Vagina (tissue), 2 donors: ENCODE measurements around the gene PPP3CA. TPM values are rescaled to one million over a fixed set of nuclear protein-coding genes. Genes with fewer than 3 reads are reported as not detected.
A peak's percentile ranks its signal among the peaks of the same experiment; 100 is the strongest.

Experiments
- DNase-seq, 2 donors: peaks; one replicate each; pipeline ENCODE4 v3.0.0-alpha.2; 2017; ENCODE audit errors: extremely low spot score in 2 of 2
- H3K27ac ChIP-seq: fragments of 200-600 bp; sonication (generic); one replicate; pipeline ENCODE4 v1.5.1; 2019
- H3K27me3 ChIP-seq: fragments of 200-600 bp; sonication (generic); one replicate; pipeline ENCODE4 v1.5.1; 2019
- H3K36me3 ChIP-seq, 2 donors: fragments of 200-600 bp; sonication (generic); one replicate each; pipeline ENCODE4 v1.5.1; 2017 to 2019
- H3K4me1 ChIP-seq: fragments of 200-600 bp; sonication (generic); one replicate; pipeline ENCODE4 v1.5.1; 2019
- H3K4me3 ChIP-seq, 2 donors: fragments of 200-600 bp; sonication (generic); 1 replicate in 1 of 2; 2 replicates in 1 of 2; pipeline ENCODE4 v1.5.1; 2016 to 2019
- H3K9me3 ChIP-seq: fragments of 200-600 bp; sonication (generic); one replicate; pipeline ENCODE4 v1.5.1; 2019
- CTCF ChIP-seq, 3 experiments: fragments of 450-650 bp in 2 of 3; fragments of 200-600 bp in 1 of 3; sonication (generic) in 1 of 3; IDR thresholded peaks; one replicate each; pipeline ENCODE4 v1.5.1; 2017 to 2019; ENCODE audit warnings: antibody characterized with exemption in 3 of 3, mild to moderate bottlenecking in 2 of 3, moderate library complexity in 2 of 3
- POLR2A ChIP-seq, 2 donors: fragments of 450-650 bp; IDR thresholded peaks; one replicate each; pipeline ENCODE4 v1.6.1; 2017; ENCODE audit warnings: antibody characterized with exemption in 2 of 2, mild to moderate bottlenecking in 2 of 2, moderate library complexity in 2 of 2
- POLR2AphosphoS5 ChIP-seq, 2 donors: sonication (generic); formaldehyde crosslinking; IDR thresholded peaks; one replicate each; pipeline ENCODE4 v1.9.0; 2017; ENCODE audit warnings: antibody characterized with exemption in 2 of 2, mild to moderate bottlenecking in 2 of 2, low read depth in 1 of 2; ENCODE audit not compliant: insufficient read depth in 1 of 2
- intact Hi-C: fragments of 100-400 bp; cut with DNase I; formaldehyde crosslinking; loops from one replicate; pipeline ENCODE4 v1.15.1; 2023
- total RNA-seq: library from RNA; depleted of rRNA; stranded (reverse); fragments of >200 nt; gene quantifications from one replicate; pipeline ENCODE4 v1.2.3, GENCODE V29; 2016

PPP3CA gene
- total RNA-seq, 1 donor from 2014 or later, result 45.9 TPM

GRCh38 chr4:101321481-101322042 lies 25.8 kb downstream of the PPP3CA start:
- no peaks in the 10 kb centered on the region for H3K27me3 ChIP-seq
- no peak for DNase-seq
- no peak overlapping the region for H3K4me3 ChIP-seq
- TF ChIP-seq CTCF (IDR thresholded peaks at IDR 0.05) (no peak), POLR2AphosphoS5 (IDR thresholded peaks at IDR 0.05; ENCODE audit: insufficient read depth in 1 of 2, low read depth in 1 of 2) (peak in 1 of 2 donors; percentile 26)
- no peaks in the 10 kb centered on the region for H3K9me3 ChIP-seq
- H3K36me3 ChIP-seq, result no peaks in the 10 kb centered on the region
- peaks cover 44% of the 10 kb centered on the region for H3K4me1 ChIP-seq
- H3K27ac ChIP-seq, result no peak overlapping the region
- intact Hi-C loops, result no loop called here

GRCh38 chr4:101315786-101316185 lies 31.5 kb downstream of the PPP3CA start:
- H3K36me3 ChIP-seq, result no peaks in the 10 kb centered on the region
- H3K27ac ChIP-seq, result no peak overlapping the region
- peaks cover 4% of the 10 kb centered on the region for H3K9me3 ChIP-seq
- no peak for TF ChIP-seq POLR2AphosphoS5 (IDR thresholded peaks at IDR 0.05; ENCODE audit: insufficient read depth in 1 of 2, low read depth in 1 of 2)
- no peak for DNase-seq
- no peaks in the 10 kb centered on the region for H3K27me3 ChIP-seq
- H3K4me1 ChIP-seq, result peaks cover 36% of the 10 kb centered on the region
- no peak overlapping the region for H3K4me3 ChIP-seq
- intact Hi-C loops, result no loop called here

- no peak overlapping the region for H3K27ac ChIP-seq
- peaks cover 36% of the 10 kb centered on the region for H3K4me1 ChIP-seq
- TF ChIP-seq POLR2AphosphoS5 (IDR thresholded peaks at IDR 0.05; ENCODE audit: insufficient read depth in 1 of 2, low read depth in 1 of 2), result no peak
- TF ChIP-seq POLR2A (IDR thresholded peaks at IDR 0.05), result no peak
- no peak for TF ChIP-seq CTCF (IDR thresholded peaks at IDR 0.05)
- intact Hi-C loops, result no loop called here
- H3K27me3 ChIP-seq, result no peaks in the 10 kb centered on the region
- H3K36me3 ChIP-seq, result no peaks in the 10 kb centered on the region
- H3K9me3 ChIP-seq, result peaks cover 4% of the 10 kb centered on the region
- H3K4me3 ChIP-seq, result no peak overlapping the region
- no peak for DNase-seq
These were observed 32.3 kb downstream of the PPP3CA start for GRCh38 chr4:101315041-101315440.

GRCh38 chr4:101309925-101310324 lies 37.4 kb downstream of the PPP3CA start:
- intact Hi-C loops, result no loop called here
- no peak for DNase-seq
- Histone ChIP-seq H3K4me1 (peaks cover 62% of the 10 kb centered on the region), H3K27me3 (no peaks in the 10 kb centered on the region), H3K9me3 (no peaks in the 10 kb centered on the region), H3K27ac (no peak overlapping the region), H3K36me3 (no peaks in the 10 kb centered on the region), H3K4me3 (no peak overlapping the region)
- TF ChIP-seq POLR2A (IDR thresholded peaks at IDR 0.05), result no peak
- no peak for TF ChIP-seq POLR2AphosphoS5 (IDR thresholded peaks at IDR 0.05; ENCODE audit: insufficient read depth in 1 of 2, low read depth in 1 of 2)
- no peak for TF ChIP-seq CTCF (IDR thresholded peaks at IDR 0.05)

- Histone ChIP-seq H3K9me3 (no peaks in the 10 kb centered on the region), H3K4me1 (peaks cover 52% of the 10 kb centered on the region), H3K27ac (no peak overlapping the region), H3K36me3 (no peaks in the 10 kb centered on the region), H3K4me3 (no peak overlapping the region), H3K27me3 (no peaks in the 10 kb centered on the region)
- intact Hi-C loops, result no loop called here
- DNase-seq, result no peak
- TF ChIP-seq POLR2A (IDR thresholded peaks at IDR 0.05), result no peak
- no peak for TF ChIP-seq POLR2AphosphoS5 (IDR thresholded peaks at IDR 0.05; ENCODE audit: insufficient read depth in 1 of 2, low read depth in 1 of 2)
- TF ChIP-seq CTCF (IDR thresholded peaks at IDR 0.05), result no peak
These were observed 39.4 kb downstream of the PPP3CA start for GRCh38 chr4:101307899-101308298.
